Measurements from ENCODE around the gene COMMD3. TPM values are rescaled to one million over a fixed set of nuclear protein-coding genes. Genes with fewer than 3 reads are reported as not detected.

The COMMD3 gene
- 29.0 and 33.8 TPM in 2 replicates for total RNA-seq

GRCh38 chr10:22316286-22317075, at the start of gene COMMD3:
Gene COMMD3, plus strand, starts transcription at chr10:22316388. Its CDS starts 30 bp downstream, at chr10:22316418.

GRCh38 chr10:22320591-22321155, 4.5 kb downstream of the COMMD3 start, which contains the start of gene BMI1:
Gene BMI1, plus strand, starts transcription at chr10:22321099. Its CDS starts 5,351 bp downstream, at chr10:22326450.

GRCh38 chr10:22345301-22346095, 29.3 kb downstream of the COMMD3 start, which contains the start of gene SPAG6:
Gene SPAG6, plus strand, starts transcription at chr10:22345496. Its CDS starts 116 bp downstream, at chr10:22345612.

Other genes with a start within 250 kb of the COMMD3 start
- gene EBLN1, start 98.4 kb upstream of the COMMD3 start, total RNA-seq = not detected in 2 replicates
- 39.6 and 54.5 TPM in 2 replicates for gene BMI1, start 4.7 kb downstream of the COMMD3 start, total RNA-seq
- not detected in 2 replicates for gene SPAG6, start 29.1 kb downstream of the COMMD3 start, total RNA-seq

All from cardiac ventricle fibroblast (primary cell).